ENCODE measurements around the gene SNX19.
A peak's percentile ranks its signal among the peaks of the same experiment; 100 is the strongest.
"Not testable (repeated sequence)": the region's sequence is repeated elsewhere in the genome, so short reads cannot be mapped to it uniquely, and the experiment has no call there.

SNX19 gene, protein sequence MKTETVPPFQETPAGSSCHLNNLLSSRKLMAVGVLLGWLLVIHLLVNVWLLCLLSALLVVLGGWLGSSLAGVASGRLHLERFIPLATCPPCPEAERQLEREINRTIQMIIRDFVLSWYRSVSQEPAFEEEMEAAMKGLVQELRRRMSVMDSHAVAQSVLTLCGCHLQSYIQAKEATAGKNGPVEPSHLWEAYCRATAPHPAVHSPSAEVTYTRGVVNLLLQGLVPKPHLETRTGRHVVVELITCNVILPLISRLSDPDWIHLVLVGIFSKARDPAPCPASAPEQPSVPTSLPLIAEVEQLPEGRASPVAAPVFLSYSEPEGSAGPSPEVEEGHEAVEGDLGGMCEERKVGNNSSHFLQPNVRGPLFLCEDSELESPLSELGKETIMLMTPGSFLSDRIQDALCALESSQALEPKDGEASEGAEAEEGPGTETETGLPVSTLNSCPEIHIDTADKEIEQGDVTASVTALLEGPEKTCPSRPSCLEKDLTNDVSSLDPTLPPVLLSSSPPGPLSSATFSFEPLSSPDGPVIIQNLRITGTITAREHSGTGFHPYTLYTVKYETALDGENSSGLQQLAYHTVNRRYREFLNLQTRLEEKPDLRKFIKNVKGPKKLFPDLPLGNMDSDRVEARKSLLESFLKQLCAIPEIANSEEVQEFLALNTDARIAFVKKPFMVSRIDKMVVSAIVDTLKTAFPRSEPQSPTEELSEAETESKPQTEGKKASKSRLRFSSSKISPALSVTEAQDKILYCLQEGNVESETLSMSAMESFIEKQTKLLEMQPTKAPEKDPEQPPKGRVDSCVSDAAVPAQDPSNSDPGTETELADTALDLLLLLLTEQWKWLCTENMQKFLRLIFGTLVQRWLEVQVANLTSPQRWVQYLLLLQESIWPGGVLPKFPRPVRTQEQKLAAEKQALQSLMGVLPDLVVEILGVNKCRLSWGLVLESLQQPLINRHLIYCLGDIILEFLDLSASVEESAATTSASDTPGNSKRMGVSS

DNA sequence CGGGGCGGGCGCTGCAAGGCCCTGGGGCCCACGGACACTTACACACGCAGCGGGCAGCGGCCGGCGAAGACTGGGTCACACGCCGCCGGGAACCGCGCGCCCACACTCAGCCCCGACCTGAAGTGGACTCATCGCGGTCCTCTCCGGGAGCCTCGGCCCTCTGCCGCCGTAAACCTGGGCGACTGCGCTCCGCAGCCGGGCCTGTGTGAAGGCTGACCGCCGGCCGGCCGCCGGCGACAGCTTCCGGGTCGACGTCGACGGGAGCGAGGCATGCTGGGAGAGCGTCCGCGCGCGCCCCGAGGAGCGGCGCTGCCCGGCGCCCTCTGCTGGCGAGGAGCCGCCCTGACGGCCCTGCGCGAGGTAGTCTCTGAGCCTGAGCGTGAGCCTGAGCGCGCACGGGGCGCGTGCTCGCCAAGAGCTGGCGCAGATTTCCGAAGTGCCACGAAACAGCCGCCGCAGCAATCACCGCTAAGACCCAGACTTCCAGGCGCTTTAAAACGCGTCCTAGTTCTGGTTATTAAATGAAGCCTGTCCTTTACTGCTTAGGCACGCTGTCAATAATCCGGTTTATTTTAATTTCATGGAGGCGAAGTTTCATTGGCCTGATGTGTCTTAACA, at the start of gene SNX19:
Gene SNX19 (minus strand): TSS at position 242 of the 618 bp plus-strand sequence. CDS start 540 bp downstream, outside the sequence.
- DNase-seq, result peak; percentile 75 to 89 (median 84)

DNA sequence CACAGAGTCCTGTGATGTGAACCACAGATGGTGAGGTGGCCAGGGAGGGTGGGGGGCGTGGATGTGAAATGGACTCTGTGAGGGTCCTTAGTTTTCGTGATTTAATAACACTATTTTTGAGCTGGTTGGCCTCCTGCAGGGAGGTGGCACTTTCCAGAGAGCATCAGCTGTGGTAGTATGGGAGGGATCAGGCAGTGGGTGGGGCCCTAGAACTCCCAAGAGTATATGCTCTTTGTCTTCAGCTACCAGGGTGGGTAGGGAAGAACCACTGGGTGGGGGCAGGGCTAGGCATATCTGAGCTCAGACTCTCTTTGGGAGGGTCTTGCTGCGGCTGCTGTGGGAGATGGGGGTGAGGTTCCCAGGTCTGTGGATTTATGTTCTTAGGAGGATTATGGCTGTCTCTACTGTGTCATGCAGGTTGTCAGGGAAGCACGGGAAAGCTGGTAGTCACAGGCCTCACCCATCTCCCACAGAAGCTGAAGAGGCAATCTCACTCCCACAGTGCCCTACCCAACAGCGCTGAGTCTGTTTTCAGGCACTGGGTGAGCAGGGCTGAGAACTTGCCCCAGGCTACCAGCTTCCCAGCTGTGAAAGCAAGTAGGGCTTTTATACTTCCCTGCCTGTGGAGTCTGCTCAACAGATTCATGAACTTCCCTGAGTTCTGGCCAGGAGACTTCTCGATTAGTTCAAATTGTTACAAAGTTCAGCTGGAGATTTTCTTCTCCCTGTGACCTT, 47.9 kb upstream of the SNX19 start:
- no peak for DNase-seq

DNA sequence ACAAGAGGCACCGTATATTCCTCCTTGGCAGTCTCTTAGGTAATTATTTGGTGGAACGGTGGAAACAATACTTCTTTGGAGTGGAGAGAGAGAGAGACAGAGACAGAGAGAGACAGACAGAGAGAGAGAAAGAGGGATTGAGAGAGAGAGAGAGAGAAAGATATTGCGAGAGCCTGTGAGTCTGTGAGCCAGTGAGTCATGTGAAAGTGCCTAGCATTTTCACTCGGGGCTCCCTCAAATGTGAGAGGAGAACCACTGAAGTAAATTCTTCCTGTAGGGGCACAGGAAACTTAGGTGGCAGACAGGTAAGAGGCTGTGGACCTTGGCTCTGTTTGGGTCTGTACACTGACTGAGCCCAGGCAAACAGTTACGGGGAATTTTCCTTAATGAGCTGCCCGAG, 31.6 kb upstream of the SNX19 start:
- no peak for DNase-seq

DNA sequence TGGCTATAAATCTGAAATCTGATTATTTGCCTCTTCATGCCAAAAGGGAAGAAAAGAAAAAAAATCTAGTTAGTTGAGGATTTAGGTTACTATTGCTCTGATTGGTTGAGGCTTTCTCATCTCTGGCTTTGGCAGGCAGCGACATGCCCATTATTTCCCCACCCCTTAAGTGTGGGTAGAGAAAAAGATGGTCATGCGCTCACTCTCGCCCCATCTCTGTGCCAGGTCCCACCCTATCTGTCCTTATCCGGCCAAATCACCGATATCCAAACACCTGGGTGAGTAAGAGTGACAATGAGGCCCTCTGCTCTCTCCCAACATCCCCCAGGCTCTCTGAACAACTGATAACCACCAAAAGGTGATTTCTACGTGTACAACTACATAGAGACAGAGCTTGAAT, 31.2 kb upstream of the SNX19 start:
- DNase-seq, result no peak

DNA sequence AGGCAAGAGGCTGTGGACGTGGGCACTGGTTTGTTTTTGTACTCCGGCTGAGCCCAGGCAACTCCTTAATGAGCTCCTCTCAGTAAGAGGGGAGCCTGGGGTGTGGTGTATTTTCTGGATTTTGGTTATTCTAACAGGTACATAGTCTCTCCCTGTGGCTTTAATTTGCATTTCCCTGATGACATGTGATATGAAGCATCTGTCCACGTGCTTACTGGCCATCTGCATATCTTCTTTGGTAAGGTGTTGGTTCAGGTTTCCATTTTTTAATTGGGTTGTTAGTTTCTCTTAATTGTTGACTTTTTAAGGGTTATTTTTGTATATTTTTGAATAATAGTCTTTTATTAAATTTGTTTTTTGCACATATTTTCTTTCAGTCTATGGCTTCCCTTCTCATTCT, 30.8 kb upstream of the SNX19 start:
- no peak for DNase-seq

DNA sequence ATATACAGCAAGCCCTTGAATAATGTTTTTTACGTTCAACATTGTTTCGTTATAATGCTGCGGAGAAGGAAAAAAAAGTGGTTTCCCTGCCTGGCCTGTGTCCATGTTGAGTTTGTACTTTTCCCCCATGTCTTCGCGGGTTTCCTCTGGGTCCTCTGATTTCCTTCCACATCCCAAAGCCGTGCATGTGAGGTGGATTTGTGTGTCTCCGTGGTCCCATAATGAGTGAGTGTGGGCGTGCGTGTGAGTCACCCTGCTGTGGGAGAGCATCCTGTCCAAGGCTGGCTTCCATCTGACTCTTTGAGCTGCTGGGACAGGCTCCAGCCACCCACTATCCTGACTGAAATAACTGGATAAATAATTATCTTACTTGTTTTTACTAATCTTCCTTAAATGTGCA, 29.6 kb upstream of the SNX19 start:
- no peak for DNase-seq

DNA sequence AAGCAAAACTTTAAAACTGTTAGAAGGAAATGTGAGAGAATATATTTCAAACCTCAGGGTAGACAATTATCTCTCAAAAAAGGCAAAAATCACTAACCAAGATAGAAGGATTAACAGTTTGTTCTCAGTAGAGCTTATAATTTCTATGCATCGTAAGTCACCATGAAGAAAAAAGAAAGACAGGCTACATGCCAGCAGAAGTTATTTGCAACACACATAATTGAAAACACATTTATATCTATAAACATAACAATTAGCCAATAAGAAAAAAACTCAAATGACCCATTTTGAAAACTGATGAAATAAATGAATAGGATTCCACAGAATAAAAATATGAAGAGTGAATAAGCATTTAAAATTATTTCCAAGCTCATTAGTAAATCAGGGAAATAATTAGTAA, 24.4 kb upstream of the SNX19 start:
- no peak for DNase-seq

DNA sequence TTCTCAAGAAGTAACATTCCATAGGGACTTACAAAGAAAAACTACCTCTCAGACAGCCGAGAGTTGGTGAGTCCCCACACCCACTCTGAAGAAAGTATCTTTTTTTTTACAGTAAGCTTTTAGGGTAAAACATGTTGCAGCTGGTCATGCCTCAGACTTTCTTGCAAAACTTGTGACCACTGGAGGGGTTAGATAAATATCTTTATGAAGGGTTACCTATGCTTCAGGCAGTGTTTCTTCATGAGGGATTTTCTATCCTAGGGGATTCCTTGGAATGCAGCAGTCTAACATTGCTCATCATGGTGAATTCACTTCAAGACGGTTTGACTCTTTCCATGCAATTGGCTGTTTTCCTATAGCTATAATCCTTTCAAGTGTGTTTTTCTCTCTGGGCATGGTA, 20.8 kb upstream of the SNX19 start:
- DNase-seq, result no peak

DNA sequence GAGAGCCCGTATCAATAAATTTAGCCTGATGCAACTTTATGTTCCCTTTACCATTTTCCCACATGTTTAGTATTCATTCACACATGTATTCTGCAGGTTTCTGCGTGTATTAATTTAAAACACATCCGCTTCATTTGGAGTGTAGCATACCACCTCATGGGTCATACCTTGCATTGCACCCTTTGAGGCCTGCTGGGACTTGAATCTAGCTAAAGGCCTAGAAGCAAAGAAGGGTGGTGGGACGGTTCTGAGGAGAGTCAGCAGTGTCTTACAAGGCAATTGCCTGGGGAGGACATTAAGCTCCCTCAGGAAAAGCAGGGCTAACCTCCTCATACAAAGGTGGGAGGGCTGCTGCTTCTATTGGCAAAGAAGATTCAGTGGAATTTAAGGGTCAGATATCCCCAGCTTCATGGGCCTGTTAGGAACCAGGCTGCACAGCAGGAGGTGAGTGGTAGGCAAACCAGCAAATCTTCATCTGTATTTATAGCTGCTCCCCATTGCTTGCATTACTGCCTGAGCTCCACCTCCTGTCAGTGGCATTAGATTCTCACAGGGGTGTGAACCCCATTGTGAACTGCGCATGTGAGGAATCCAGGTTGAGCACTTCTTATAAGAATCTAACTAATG, 15.9 kb upstream of the SNX19 start:
- no peak for DNase-seq

DNA sequence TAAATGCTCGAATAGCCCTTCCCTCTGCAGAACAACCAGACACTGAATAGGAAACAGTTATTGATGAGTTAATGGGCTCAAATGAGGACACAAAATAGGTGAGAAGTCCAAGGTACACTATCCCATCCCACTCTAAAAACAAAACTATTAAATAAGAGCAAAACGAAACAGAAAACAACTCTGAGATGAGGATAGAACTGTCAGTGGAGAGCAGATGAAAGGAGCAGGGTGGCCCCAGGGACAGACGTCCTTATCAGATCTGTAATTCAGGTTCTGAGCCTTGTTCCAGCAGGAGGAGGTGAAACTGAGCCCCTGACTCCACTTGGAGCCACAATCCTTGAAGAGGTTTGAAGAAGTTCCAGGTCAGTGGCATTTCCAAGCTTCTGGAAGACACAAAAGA, 8.5 kb upstream of the SNX19 start:
- no peak for DNase-seq

DNA sequence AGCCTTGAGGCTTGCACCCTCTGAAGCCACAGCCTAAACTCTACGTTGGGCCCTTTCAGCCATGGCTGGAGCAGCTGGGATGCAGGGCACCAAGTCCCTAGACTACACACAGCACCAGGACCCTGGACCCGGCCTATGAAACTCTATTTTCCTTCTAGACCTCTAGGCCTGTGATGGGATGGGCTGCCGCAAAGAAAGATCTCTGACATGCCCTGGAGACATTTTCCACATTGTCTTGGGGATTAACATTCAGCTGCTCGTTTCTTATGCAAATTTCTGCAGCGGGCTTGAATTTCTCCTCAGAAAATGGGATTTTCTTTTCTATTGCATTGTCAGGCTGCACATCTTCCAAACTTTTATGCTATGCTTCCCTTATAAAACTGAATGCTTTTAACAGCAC, 4.3 kb upstream of the SNX19 start:
- DNase-seq, result not testable (repeated sequence)

DNA sequence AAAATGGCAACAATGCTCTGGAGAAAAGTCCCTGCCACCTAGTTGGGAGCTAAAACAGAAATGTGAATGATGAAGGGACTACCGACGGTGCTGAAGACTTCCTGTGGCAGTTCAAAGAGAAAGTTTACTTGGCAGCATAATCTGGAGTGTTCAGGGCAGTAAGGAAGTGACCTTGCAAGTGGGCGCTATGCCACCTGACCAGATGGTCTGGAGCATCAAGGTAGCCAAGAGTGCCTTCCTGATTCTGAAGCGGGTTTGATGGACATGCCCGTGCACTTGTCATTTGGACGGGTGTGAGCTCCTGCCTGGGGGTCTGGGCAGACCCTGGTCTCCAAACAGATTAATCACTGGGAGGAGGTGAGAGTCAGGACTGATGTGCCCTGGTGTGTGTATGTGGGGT, 1.8 kb upstream of the SNX19 start:
- no peak for DNase-seq

DNA sequence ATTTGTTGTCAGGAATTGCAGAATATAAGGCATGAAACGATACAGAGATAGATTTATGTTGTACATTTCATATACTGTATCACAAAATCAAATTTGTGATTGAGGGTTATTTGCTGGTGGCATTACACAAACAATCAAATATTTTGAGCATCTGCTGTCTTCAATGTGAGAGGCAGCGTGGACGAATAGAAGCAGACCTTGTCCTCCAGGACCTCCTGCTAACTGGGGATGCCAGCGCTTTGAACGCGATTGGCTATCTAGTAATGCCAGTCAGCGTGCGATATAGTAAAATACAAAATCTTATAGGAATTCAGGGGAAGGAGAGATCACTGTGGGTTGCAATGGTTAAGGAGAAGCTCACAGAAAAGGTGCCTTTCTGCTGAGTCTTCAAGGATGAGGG, 631 bp upstream of the SNX19 start:
- no peak for DNase-seq

DNA sequence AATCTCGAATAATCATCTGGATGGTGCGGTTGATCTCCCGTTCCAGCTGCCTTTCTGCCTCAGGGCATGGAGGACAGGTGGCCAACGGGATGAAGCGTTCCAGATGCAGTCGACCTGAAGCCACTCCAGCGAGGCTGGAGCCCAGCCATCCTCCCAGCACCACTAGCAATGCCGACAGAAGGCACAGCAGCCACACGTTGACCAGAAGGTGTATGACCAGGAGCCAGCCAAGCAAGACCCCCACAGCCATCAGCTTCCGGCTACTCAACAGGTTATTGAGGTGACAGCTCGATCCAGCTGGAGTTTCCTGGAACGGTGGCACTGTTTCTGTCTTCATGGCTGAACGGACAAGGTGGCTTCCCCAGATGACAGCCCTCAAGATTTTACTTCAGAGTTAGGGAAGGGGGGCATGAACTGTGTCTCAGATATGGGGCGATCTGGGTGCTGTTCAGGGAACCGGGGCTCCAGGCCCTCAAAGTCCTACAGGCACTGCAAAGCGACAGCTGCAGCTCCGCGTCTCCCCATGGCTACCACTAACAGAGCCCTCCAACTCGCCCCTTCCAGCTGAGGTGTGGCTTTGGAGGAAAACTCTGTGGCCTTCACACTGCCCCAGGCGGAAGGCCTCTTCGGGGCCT, 559 bp downstream of the SNX19 start:
- no peak for DNase-seq

DNA sequence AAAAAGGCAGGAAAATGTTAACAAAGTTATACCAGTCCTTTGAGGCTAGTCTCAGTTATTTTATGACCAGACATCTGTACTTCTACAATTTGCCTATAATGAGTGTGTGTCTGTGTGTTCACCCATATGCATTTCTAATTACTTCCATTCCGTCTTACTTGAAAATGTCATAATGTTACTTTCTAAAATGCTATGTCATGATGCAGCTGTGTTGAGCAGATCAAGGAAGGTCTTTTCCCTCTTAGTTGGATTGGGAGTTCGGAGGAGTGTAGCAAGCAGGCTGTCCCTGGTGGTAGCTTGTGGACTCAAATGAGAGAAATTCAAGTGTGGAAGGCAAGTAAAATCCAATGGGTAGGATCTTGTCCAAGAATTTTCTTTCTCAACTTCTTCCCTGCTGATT, 3.0 kb downstream of the SNX19 start:
- no peak for DNase-seq

DNA sequence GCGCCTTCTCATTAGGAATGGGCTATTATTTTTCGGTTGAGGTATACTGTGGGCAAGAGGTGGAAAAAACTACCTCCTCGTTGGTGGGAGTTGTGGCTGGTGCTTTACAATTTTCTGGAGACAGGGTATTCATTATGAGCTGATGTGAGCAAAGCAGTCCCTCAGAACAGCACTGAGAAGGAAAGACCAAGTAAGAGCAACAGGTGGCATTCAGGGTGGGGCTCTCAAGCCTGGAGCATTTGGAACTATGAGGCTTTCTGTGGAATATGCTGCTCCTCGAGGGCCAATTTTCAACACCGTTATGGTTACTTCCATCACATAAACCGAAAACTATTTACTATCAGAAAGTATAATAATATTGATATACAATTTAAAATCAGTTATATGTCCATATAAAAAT, 3.7 kb downstream of the SNX19 start:
- DNase-seq, result no peak

DNA sequence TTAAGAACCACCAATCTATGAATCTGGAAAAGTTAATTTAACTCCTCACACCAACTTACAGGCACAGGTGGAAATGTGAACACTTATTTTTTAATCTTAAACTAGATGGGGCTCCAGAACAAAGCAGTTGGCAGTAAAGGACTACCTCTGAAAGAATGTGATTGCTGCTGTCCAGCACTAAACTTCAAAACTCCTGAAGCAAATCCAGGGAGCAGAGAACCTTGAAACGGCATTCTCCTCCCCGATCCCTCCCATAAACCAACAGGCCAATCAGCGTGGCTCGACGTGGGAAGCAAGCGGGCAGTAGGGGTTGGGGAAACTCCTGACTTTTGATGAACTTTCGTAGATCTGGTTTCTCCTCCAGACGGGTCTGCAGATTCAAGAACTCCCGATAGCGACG, 5.0 kb downstream of the SNX19 start:
- no peak for DNase-seq

DNA sequence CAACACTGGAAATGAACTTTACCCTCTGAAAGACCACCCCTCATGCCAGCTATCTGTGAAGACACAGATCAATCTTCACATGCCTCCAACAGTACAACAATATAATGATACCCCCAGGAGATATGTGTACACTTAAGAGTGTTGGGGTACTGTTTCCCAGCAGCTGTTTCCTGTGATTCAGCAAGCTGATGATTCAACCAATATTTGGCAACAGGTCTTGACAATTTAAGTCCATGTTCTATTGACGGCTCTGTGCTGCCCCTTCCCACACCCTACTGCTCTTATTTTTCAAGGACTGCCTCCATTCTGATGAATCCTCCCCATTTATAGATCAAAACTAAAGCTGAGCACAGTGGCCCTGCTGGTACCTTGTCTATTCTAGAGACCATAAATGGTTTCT, 6.6 kb downstream of the SNX19 start:
- DNase-seq, result no peak

DNA sequence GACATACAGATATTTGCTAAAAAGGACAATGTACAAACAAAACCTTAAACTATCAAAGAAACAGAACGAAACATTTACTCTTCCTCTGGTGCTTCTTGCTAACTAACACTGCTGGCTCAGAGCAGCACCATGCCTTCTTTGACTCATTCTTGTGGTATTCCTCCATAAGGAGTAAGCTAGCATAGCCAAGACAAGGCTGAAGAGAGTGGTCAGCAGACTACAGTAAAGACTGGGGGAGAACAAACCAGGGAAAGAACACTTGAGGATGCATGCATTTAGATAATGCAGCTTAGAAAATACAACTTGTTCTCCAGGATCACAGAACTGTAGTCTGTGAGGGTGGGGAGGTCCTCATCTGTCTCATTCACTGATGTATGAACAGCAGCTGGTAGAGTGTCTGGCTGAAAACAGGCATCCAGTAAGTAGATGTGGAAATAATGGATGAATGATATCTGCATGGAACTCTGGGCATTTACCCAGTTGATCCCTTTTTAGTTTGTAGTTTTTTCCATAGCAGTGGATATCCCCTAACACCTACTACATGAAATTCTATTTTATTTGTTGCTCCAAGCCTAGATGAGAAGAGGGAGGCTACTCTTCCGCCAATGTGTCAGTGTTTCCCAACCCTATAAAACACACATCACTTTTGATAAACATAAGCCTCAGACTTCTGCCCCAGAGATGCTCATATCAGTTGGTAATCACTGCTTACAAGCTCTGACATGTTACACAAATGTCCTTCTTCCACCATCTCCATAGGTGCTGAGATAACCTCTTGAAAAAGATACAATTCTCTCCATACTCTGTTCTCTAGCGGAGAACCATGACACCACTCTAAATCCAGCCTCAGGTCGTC, 7.3 kb downstream of the SNX19 start:
- DNase-seq, result no peak

DNA sequence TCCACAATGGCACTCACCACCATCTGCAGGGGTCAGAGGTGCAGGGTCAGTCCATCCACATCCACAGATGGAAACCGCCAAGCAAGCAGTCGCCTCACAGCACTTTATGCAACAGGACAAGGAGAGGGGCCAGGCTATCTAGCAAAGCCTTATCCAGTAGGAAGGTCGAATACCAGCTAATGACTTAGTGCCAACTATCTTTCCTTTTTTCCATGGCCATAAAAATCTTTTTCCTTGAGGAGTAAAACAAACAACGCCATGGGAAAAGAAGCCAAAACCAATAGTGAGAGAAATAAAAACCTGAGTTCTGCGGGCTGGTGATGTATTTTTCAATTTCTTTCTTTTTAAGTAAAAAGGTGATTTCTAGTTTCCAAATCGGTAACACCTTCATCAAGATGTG, 8.2 kb downstream of the SNX19 start:
- no peak for DNase-seq

DNA sequence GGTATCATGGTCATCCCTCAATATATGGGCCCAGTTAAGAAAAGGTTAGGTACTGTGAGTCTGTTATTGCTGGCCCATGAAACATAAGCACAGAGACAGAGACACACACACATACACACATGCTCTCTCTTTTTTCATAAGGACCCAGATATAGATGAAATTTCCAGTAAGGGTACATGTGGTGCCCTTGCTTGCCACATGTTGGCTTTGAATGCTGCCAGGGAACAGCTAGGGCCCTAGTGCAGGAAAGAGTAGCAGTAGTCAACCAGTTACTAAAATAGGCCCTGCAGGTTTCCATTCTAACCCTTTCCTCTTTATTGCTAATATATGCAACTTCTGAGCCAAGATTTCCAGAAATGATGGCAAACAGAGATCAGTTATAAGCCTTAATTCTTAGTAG, 9.1 kb downstream of the SNX19 start:
- no peak for DNase-seq
